Immature natural killer cell (primary cell): ENCODE data around the gene STEAP4. TPM values are rescaled to one million over a fixed set of nuclear protein-coding genes. Genes with fewer than 3 reads are reported as not detected.
"Not testable (repeated sequence)": the region's sequence is repeated elsewhere in the genome, so short reads cannot be mapped to it uniquely, and the experiment has no call there.

Experiments used
- DNase-seq, 3 donors: peaks; one replicate each; pipeline ENCODE4 v3.0.0; 2022; ENCODE audit warnings: mixed read lengths in 1 of 3
- H3K27ac Mint-ChIP-seq, 6 donors: one replicate each; pipeline ENCODE4 v1.8.0; 2020; ENCODE audit warnings: mixed read lengths in 6 of 6, mild to moderate bottlenecking in 5 of 6, inconsistent platforms in 4 of 6, moderate library complexity in 3 of 6
- H3K27me3 Mint-ChIP-seq, 3 donors: one replicate each; pipeline ENCODE4 v1.8.0; 2020 to 2021; ENCODE audit warnings: low read depth in 3 of 3, mild to moderate bottlenecking in 3 of 3, mixed read lengths in 3 of 3, moderate library complexity in 3 of 3, inconsistent platforms in 1 of 3
- H3K36me3 Mint-ChIP-seq, 3 donors: one replicate each; pipeline ENCODE4 v1.8.0; 2020; ENCODE audit warnings: mixed read lengths in 3 of 3, inconsistent platforms in 2 of 3, mild to moderate bottlenecking in 2 of 3
- H3K4me1 Mint-ChIP-seq, 2 donors: one replicate each; pipeline ENCODE4 v1.8.0; 2020; ENCODE audit warnings: inconsistent platforms in 2 of 2, mild to moderate bottlenecking in 2 of 2, mixed read lengths in 2 of 2, moderate library complexity in 1 of 2
- H3K4me3 Mint-ChIP-seq, 5 donors: one replicate each; pipeline ENCODE4 v1.8.0; 2020; ENCODE audit warnings: mild to moderate bottlenecking in 5 of 5, mixed read lengths in 5 of 5, inconsistent platforms in 3 of 5, moderate library complexity in 3 of 5
- H3K9me3 Mint-ChIP-seq, 6 donors: one replicate each; pipeline ENCODE4 v1.8.0; 2020; ENCODE audit warnings: mild to moderate bottlenecking in 6 of 6, mixed read lengths in 6 of 6, inconsistent platforms in 4 of 6, moderate library complexity in 3 of 6
- polyA plus RNA-seq, 3 donors: library from polyadenylated mRNA; unstranded; fragments of 300-500 nt; fragmentation: Illumina TruSeq; gene quantifications; one replicate each; pipeline ENCODE4 v1.2.3, GENCODE V29; 2021

Gene STEAP4
- polyA plus RNA-seq, 3 donors from 2014 or later: not detected

- Mint-ChIP-seq H3K36me3 (no peaks in the 10 kb centered on the region), H3K27me3 (peaks cover 0 to 5% (median 0%) of the 10 kb centered on the region in 3 donors), H3K9me3 (no peaks in the 10 kb centered on the region), H3K4me1 (no peaks in the 10 kb centered on the region), H3K4me3 (no peak overlapping the region), H3K27ac (no peak overlapping the region)
- DNase-seq: no peak
These were observed 30.0 kb downstream of the STEAP4 start for GRCh38 chr7:88276605-88277153.

DNA sequence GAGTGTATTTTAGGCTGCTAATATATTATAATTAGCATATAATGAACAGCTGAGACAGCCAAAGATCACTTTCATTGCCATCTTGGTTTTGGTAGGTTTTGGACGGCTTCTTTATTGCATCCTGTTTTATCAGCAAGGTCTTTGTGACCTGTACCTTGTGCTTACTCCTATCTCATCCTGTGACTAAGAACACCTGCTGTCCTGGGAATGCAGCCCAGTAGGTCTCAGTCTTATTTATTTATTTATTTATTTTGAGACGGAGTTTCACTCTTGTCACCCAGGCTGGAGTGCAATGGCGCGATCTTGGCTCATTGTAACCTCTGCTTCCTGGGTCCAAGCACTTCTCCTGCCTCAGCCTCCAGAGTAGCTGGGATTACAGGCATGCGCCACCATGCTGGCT is 31.8 kb downstream of the STEAP4 start:
- DNase-seq, H3K4me1 Mint-ChIP-seq, H3K27me3 Mint-ChIP-seq, H3K4me3 Mint-ChIP-seq, H3K27ac Mint-ChIP-seq, H3K36me3 Mint-ChIP-seq, H3K9me3 Mint-ChIP-seq: not testable (repeated sequence)

- H3K4me1 Mint-ChIP-seq: no peaks in the 10 kb centered on the region
- no peak for DNase-seq
- no peaks in the 10 kb centered on the region for H3K9me3 Mint-ChIP-seq
- no peak overlapping the region for H3K4me3 Mint-ChIP-seq
- H3K27ac Mint-ChIP-seq: no peak overlapping the region
- peaks cover 0 to 11% (median 0%) of the 10 kb centered on the region in 3 donors for H3K27me3 Mint-ChIP-seq
- no peaks in the 10 kb centered on the region for H3K36me3 Mint-ChIP-seq
These were observed 37.1 kb downstream of the STEAP4 start for GRCh38 chr7:88269586-88269985.

- H3K9me3 Mint-ChIP-seq: no peaks in the 10 kb centered on the region
- peaks cover 0 to 14% (median 0%) of the 10 kb centered on the region in 3 donors for H3K27me3 Mint-ChIP-seq
- H3K36me3 Mint-ChIP-seq: no peaks in the 10 kb centered on the region
- H3K4me1 Mint-ChIP-seq: no peaks in the 10 kb centered on the region
- no peak for DNase-seq
- H3K4me3 Mint-ChIP-seq: no peak overlapping the region
- H3K27ac Mint-ChIP-seq: no peak overlapping the region
These were observed 37.8 kb downstream of the STEAP4 start for GRCh38 chr7:88268858-88269257.

- Mint-ChIP-seq H3K27ac (no peak overlapping the region), H3K4me3 (no peak overlapping the region), H3K4me1 (no peaks in the 10 kb centered on the region), H3K9me3 (no peaks in the 10 kb centered on the region), H3K36me3 (no peaks in the 10 kb centered on the region), H3K27me3 (peaks cover 0 to 14% (median 0%) of the 10 kb centered on the region in 3 donors)
- no peak for DNase-seq
These were observed 38.6 kb downstream of the STEAP4 start for GRCh38 chr7:88268051-88268450.

DNA sequence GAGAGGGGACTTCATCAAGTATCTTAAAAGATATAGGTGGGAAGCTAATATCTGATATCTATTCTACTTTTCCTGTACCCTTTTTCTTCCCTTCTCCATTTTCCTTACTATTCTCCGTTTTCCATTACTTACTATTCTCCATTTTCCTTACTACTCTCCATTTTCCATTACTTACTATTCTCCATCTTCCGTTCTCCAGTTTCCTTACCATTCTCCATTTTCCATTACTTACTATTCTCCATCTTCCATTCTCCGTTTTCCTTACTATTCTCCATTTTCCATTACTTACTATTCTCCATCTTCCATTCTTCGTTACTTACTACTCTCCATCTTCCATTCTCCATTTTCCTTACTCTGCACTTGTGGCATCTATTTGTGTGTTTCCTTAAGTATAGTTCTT is 39.3 kb downstream of the STEAP4 start:
- no peak overlapping the region for H3K27ac Mint-ChIP-seq
- H3K27me3 Mint-ChIP-seq: peaks cover 0 to 14% (median 0%) of the 10 kb centered on the region in 3 donors
- H3K9me3 Mint-ChIP-seq: peaks cover 0 to 2% (median 0%) of the 10 kb centered on the region in 6 donors
- no peaks in the 10 kb centered on the region for H3K4me1 Mint-ChIP-seq
- H3K4me3 Mint-ChIP-seq: no peak overlapping the region
- no peaks in the 10 kb centered on the region for H3K36me3 Mint-ChIP-seq
- DNase-seq: no peak

DNA sequence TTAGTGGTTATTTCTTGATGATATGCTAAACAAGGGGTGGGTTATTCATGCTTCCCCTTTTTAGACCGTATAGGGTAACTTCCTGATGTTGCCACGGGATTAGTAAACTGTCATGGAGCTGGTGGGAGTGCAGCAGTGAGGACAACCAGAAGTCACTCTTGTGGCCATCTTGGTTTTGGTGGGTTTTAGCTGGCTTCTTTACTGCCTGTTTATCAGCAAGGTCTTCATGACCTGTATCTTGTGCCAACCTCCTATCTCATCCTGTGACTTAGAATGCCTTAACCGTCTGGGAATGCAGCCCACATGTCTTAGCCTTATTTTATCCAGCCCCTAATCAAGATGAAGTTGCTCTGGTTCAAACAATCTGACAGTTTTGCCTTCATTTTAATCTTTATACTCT is 41.7 kb downstream of the STEAP4 start:
- H3K27ac Mint-ChIP-seq, H3K9me3 Mint-ChIP-seq, DNase-seq, H3K36me3 Mint-ChIP-seq, H3K4me1 Mint-ChIP-seq, H3K4me3 Mint-ChIP-seq: not testable (repeated sequence)
- H3K27me3 Mint-ChIP-seq: peaks cover 0 to 14% (median 2%) of the 10 kb centered on the region in 3 donors

GRCh38 chr7:88262562-88262961 is 44.1 kb downstream of the STEAP4 start:
- no peak overlapping the region for H3K4me3 Mint-ChIP-seq
- H3K27ac Mint-ChIP-seq: no peak overlapping the region
- H3K27me3 Mint-ChIP-seq: peaks cover 0 to 10% (median 5%) of the 10 kb centered on the region in 3 donors
- no peaks in the 10 kb centered on the region for H3K36me3 Mint-ChIP-seq
- no peak for DNase-seq
- no peaks in the 10 kb centered on the region for H3K4me1 Mint-ChIP-seq
- H3K9me3 Mint-ChIP-seq: peaks cover 0 to 2% (median 0%) of the 10 kb centered on the region in 6 donors

GRCh38 chr7:88260719-88261118 is 46.0 kb downstream of the STEAP4 start:
- peaks cover 0 to 8% (median 5%) of the 10 kb centered on the region in 3 donors for H3K27me3 Mint-ChIP-seq
- H3K4me3 Mint-ChIP-seq: no peak overlapping the region
- H3K36me3 Mint-ChIP-seq: no peaks in the 10 kb centered on the region
- H3K27ac Mint-ChIP-seq: no peak overlapping the region
- no peak for DNase-seq
- H3K4me1 Mint-ChIP-seq: no peaks in the 10 kb centered on the region
- H3K9me3 Mint-ChIP-seq: peaks cover 0 to 5% (median 0%) of the 10 kb centered on the region in 6 donors

- peaks cover 0 to 6% (median 0%) of the 10 kb centered on the region in 6 donors for H3K9me3 Mint-ChIP-seq
- H3K36me3 Mint-ChIP-seq: no peaks in the 10 kb centered on the region
- no peak for DNase-seq
- peaks cover 0 to 6% (median 5%) of the 10 kb centered on the region in 3 donors for H3K27me3 Mint-ChIP-seq
- H3K4me3 Mint-ChIP-seq: no peak overlapping the region
- no peak overlapping the region for H3K27ac Mint-ChIP-seq
- no peaks in the 10 kb centered on the region for H3K4me1 Mint-ChIP-seq
These were observed 46.9 kb downstream of the STEAP4 start for GRCh38 chr7:88259656-88260380.

GRCh38 chr7:88258296-88258695 is 48.4 kb downstream of the STEAP4 start:
- not testable (repeated sequence) for H3K4me3 Mint-ChIP-seq, H3K4me1 Mint-ChIP-seq, H3K27ac Mint-ChIP-seq, H3K36me3 Mint-ChIP-seq, H3K27me3 Mint-ChIP-seq, DNase-seq
- peaks cover 4 to 15% (median 13%) of the 10 kb centered on the region in 6 donors for H3K9me3 Mint-ChIP-seq

DNA sequence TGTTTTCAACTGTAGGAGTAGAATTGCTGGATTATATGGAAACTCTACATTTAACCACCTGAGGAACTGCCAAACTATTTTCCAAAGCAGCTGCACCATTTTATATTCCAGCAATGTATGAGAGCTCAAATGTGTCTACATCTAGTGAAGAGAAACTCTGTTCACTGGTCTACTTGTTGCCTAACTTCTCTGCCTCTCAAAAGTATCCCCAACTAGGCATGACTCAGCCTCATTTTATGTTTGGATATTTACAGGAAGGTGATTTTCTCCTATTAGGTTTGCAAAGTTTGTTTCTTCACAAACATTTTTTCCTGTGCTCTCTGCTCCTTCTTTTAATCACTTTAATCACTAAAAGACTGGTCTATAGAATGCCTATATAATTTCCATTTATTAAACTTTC is 49.8 kb downstream of the STEAP4 start:
- H3K9me3 Mint-ChIP-seq: peaks cover 4 to 17% (median 14%) of the 10 kb centered on the region in 6 donors
- no peak overlapping the region for H3K4me3 Mint-ChIP-seq
- H3K27me3 Mint-ChIP-seq: peaks cover 0 to 5% (median 4%) of the 10 kb centered on the region in 3 donors
- H3K4me1 Mint-ChIP-seq: no peaks in the 10 kb centered on the region
- peaks cover 0 to 9% (median 0%) of the 10 kb centered on the region in 3 donors for H3K36me3 Mint-ChIP-seq
- DNase-seq: no peak
- no peak overlapping the region for H3K27ac Mint-ChIP-seq

DNA sequence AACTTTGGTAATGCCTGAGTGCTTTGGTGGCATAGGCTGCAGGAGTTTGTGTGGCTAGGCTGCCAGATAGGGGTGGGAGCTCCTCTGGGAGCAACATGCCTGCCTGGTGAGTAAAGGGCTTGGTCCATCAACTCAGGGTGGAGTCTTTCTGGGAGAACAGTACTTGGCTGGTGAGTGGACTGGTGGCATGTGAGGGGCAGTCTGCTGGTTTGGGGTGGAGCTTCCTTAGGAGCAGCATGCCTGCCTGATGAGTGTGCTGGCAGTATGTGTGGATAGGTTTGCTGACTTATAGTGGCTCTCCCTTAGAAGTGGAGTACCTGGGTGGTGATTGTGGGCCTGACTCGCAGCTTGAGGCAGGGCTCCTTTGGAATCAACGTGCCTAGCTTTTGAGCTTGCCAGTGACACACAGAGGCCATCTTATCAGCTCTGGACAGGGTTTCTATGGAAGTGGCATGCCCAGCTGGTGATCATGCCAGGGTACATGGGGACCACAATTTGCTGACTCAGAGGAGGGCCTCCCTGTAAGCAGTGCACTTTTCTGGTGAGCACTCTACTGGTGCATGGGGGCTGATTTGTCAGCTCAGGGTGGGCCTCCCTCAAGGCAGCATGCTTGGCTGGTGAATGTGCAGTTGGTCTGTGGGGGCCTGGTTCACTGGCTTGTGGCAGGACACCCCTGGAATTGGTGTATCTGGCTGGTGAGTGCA is 51.8 kb downstream of the STEAP4 start:
- Mint-ChIP-seq H3K9me3 (peaks cover 4 to 17% (median 14%) of the 10 kb centered on the region in 6 donors), H3K36me3 (peaks cover 0 to 9% (median 0%) of the 10 kb centered on the region in 3 donors), H3K27ac (no peak overlapping the region), H3K27me3 (peaks cover 0 to 5% (median 1%) of the 10 kb centered on the region in 3 donors), H3K4me3 (no peak overlapping the region), H3K4me1 (no peaks in the 10 kb centered on the region)
- no peak for DNase-seq

DNA sequence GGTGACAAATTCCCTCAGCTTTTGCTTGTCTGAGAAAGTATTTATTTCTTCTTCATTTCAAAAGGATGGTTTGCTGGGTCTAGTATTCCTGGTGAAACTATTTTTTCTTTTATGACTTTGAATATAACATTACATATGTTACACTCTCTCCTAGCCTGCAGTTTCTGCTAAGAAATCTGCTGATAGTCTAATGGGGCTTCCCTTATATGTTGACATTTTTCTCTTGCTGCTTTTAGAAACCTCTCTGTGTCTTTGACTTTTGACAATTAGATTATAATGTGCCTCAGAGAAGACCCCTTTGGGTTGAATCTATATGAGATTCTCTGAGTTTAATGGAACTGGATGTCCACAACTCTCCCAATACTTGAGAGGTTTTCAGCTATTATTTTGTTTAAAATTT is 53.1 kb downstream of the STEAP4 start:
- DNase-seq: no peak
- H3K4me3 Mint-ChIP-seq: no peak overlapping the region
- H3K4me1 Mint-ChIP-seq: no peaks in the 10 kb centered on the region
- peaks cover 0 to 9% (median 0%) of the 10 kb centered on the region in 3 donors for H3K36me3 Mint-ChIP-seq
- H3K27ac Mint-ChIP-seq: no peak overlapping the region
- peaks cover 4 to 17% (median 14%) of the 10 kb centered on the region in 6 donors for H3K9me3 Mint-ChIP-seq
- H3K27me3 Mint-ChIP-seq: peaks cover 0 to 6% (median 0%) of the 10 kb centered on the region in 3 donors
